Fibroblast of pulmonary artery (primary cell): Measurements from ENCODE around the gene LINC00237.

Source experiments
- DNase-seq: peaks from one replicate; pipeline ENCODE4 v3.0.0-alpha.2; 2010; ENCODE audit warnings: low read depth
- H3K4me3 ChIP-seq: replicated peaks from 2 replicates; pipeline ENCODE4 v1.5.1; 2011; ENCODE audit warnings: low read depth, mild to moderate bottlenecking, control low read depth, low read length, moderate library complexity
- CTCF ChIP-seq: IDR thresholded peaks from 2 replicates; pipeline ENCODE4 v1.5.1; 2011; ENCODE audit warnings: mild to moderate bottlenecking, control low read depth, low read length, inconsistent platforms; ENCODE audit errors: missing control alignments

Gene LINC00237

DNA sequence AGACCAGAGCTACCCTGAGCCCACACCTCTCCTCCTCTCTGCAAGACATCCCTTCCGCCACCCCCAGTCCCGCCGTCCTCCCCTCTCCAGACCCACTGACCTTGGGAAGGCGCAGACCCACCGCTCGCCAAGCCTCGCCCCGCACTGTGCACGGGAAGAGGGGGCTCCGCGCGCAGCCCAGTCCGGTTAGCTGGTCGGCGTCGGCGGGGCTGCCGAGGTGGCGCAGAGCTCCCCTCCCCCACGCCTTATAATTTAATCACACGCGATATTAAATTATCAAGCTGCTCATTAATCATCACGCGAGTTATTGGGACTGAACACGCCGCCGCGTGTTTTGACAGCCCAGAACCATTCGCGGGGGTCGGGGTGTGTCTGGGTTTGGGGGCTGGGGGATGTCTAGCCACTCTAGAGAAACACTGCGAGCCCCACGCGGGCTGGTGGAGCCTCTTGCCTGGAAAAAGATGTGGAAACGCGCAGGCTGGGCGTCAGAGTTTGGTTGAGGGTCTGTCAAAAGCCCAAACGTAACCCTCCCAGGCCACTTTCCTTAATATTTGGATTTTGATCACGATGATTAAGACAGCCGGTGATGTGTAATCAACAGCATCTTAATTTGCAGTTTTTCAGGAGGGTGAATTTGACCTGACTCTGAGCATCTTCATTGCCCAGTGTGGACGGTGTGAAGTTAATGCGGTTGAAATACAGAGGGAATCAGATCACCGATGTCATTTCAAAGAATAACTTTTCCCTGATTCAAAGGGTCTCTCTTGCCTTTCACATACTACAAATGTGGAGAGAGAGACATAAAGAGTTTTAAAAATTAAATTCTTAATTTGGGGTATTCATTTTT, at the start of gene LINC00237:
LINC00237 (minus strand) TSS at position 188 of the 847 bp plus-strand sequence.
- DNase-seq = no peak
- no peak for TF ChIP-seq CTCF
- H3K4me3 ChIP-seq = no peak within 1 kb of the TSS

- no peak for TF ChIP-seq CTCF
- no peak overlapping the region for H3K4me3 ChIP-seq
- DNase-seq = no peak
These were observed 49.1 kb upstream of the LINC00237 start for GRCh38 chr20:21155268-21155667.

GRCh38 chr20:21154692-21155091, 48.5 kb upstream of the LINC00237 start:
- no peak overlapping the region for H3K4me3 ChIP-seq
- no peak for TF ChIP-seq CTCF
- DNase-seq = no peak

GRCh38 chr20:21151791-21152190, 45.6 kb upstream of the LINC00237 start:
- TF ChIP-seq CTCF = no peak
- no peak for DNase-seq
- no peak overlapping the region for H3K4me3 ChIP-seq

- H3K4me3 ChIP-seq = no peak overlapping the region
- TF ChIP-seq CTCF = no peak
These were observed 43.2 kb upstream of the LINC00237 start for GRCh38 chr20:21149344-21149743.

DNA sequence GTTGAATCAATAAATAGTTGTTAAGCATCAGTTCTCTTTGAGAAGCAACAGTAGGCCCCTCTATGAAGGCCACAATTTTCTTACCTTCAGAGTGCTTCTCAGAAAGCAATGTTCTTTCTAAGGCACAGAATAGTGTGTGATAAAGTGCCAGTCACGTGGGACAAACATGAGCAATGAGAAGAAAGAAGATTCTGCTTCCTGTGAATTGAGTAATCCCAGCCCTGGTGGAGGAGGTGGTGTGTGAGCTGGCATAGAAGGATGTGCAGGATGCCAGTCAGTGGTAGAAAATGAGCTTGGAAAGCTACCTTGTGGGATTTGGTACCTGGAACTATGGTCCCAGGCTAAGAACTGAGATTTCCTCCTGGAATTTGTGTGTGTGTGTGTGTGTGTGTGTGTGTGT, 41.4 kb upstream of the LINC00237 start:
- H3K4me3 ChIP-seq = no peak overlapping the region
- TF ChIP-seq CTCF = no peak
- peak; percentile 27 for DNase-seq

More at GRCh38 chr20:21149344-21149743, 43.2 kb upstream of the LINC00237 start:
- no peak for DNase-seq

GRCh38 chr20:21146215-21146614, 40.1 kb upstream of the LINC00237 start:
- H3K4me3 ChIP-seq = no peak overlapping the region
- no peak for DNase-seq
- no peak for TF ChIP-seq CTCF
